ENCODE data around the gene ATP9B. TPM values are rescaled to one million over a fixed set of nuclear protein-coding genes. Genes with fewer than 3 reads are reported as not detected.

The ATP9B gene
- total RNA-seq, 1 donor from 2014 or later, result 12.6 TPM

- Mint-ChIP-seq H3K4me3 (ENCODE audit: unreplicated experiment) (peak overlapping the region; percentile 73), H3K27ac (ENCODE audit: unreplicated experiment) (peak overlapping the region; percentile 66), H3K36me3 (ENCODE audit: low read depth, unreplicated experiment) (peaks cover 2% of the 10 kb centered on the region), H3K27me3 (ENCODE audit: low read depth, unreplicated experiment) (no peaks in the 10 kb centered on the region), H3K9me3 (ENCODE audit: unreplicated experiment) (no peaks in the 10 kb centered on the region), H3K4me1 (ENCODE audit: low read depth, unreplicated experiment) (peaks cover 12% of the 10 kb centered on the region)
- Histone ChIP-seq H3K36me3 (ENCODE audit: insufficient read depth, low read length) (no peaks in the 10 kb centered on the region), H4K20me1 (ENCODE audit: insufficient read depth, low read length) (no peaks in the 10 kb centered on the region), H2AFZ (ENCODE audit: low read depth, low read length) (peak overlapping the region; percentile 54), H3K4me2 (ENCODE audit: low read length) (peak overlapping the region; percentile 76), H3K9ac (ENCODE audit: low read length) (no peak overlapping the region), H3K9me3 (ENCODE audit: insufficient read depth, low read depth, low read length) (no peaks in the 10 kb centered on the region), H3K4me3 (ENCODE audit: insufficient read depth, low read depth, low read length) (no peak overlapping the region), H3K4me1 (ENCODE audit: insufficient read depth, low read length) (no peaks in the 10 kb centered on the region), H3K79me2 (ENCODE audit: insufficient read depth, low read length) (no peaks in the 10 kb centered on the region), H3K27me3 (ENCODE audit: insufficient read depth, low read length) (no peaks in the 10 kb centered on the region), H3K27ac (ENCODE audit: low read depth, low read length) (no peak overlapping the region)
- DNase-seq (ENCODE audit: low read depth) (peak; percentile 60), FAIRE-seq (no peak)
- no peak for TF ChIP-seq EZH2 (IDR thresholded peaks at IDR 0.05; ENCODE audit: insufficient read depth, low read length)
- TF ChIP-seq, protein P1, sequence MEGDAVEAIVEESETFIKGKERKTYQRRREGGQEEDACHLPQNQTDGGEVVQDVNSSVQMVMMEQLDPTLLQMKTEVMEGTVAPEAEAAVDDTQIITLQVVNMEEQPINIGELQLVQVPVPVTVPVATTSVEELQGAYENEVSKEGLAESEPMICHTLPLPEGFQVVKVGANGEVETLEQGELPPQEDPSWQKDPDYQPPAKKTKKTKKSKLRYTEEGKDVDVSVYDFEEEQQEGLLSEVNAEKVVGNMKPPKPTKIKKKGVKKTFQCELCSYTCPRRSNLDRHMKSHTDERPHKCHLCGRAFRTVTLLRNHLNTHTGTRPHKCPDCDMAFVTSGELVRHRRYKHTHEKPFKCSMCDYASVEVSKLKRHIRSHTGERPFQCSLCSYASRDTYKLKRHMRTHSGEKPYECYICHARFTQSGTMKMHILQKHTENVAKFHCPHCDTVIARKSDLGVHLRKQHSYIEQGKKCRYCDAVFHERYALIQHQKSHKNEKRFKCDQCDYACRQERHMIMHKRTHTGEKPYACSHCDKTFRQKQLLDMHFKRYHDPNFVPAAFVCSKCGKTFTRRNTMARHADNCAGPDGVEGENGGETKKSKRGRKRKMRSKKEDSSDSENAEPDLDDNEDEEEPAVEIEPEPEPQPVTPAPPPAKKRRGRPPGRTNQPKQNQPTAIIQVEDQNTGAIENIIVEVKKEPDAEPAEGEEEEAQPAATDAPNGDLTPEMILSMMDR (IDR thresholded peaks at IDR 0.05; ENCODE audit: insufficient read depth, low read depth, low read length), result peak; percentile 81
These were observed 177.3 kb downstream of the ATP9B start for GRCh38 chr18:79246309-79247108.

DNA sequence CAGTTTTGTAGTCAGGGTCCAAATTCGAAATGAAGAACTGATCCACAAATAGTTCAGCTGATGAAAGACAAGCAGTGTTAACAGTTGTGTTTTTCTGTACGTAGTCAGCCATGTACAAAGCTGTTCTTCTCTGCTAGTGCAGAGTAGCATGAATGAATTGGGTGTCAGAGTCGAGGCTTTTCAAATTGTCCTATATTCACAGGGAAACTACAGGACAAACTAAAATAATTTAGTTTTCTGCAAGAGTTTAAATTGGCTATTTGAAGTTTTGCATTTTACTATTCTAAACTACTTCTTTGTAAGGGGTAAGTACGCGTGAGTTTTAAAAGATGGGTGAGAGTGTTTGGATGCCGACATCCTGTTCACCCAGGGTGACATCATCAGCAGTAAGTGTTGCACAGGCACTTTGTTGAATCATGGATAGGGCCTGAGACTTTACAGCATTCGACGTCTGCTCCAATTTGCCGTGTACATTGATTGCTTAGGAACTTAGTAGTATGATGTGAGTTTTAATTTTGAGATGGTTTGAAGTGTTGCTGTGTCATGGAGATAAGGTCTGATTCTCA, 179.4 kb downstream of the ATP9B start:
- Mint-ChIP-seq H3K4me3 (ENCODE audit: unreplicated experiment) (no peak overlapping the region), H3K36me3 (ENCODE audit: low read depth, unreplicated experiment) (peaks cover 2% of the 10 kb centered on the region), H3K27me3 (ENCODE audit: low read depth, unreplicated experiment) (no peaks in the 10 kb centered on the region), H3K9me3 (ENCODE audit: unreplicated experiment) (no peaks in the 10 kb centered on the region), H3K4me1 (ENCODE audit: low read depth, unreplicated experiment) (peaks cover 12% of the 10 kb centered on the region), H3K27ac (ENCODE audit: unreplicated experiment) (peak overlapping the region; percentile 83)
- Histone ChIP-seq H3K27me3 (ENCODE audit: insufficient read depth, low read length) (no peaks in the 10 kb centered on the region), H4K20me1 (ENCODE audit: insufficient read depth, low read length) (no peaks in the 10 kb centered on the region), H3K4me2 (ENCODE audit: low read length) (peak overlapping the region; percentile 32), H3K9ac (ENCODE audit: low read length) (no peak overlapping the region), H3K79me2 (ENCODE audit: insufficient read depth, low read length) (no peaks in the 10 kb centered on the region), H3K4me1 (ENCODE audit: insufficient read depth, low read length) (no peaks in the 10 kb centered on the region), H3K4me3 (ENCODE audit: insufficient read depth, low read depth, low read length) (no peak overlapping the region), H2AFZ (ENCODE audit: low read depth, low read length) (peak overlapping the region; percentile 15), H3K36me3 (ENCODE audit: insufficient read depth, low read length) (no peaks in the 10 kb centered on the region), H3K27ac (ENCODE audit: low read depth, low read length) (no peak overlapping the region), H3K9me3 (ENCODE audit: insufficient read depth, low read depth, low read length) (no peaks in the 10 kb centered on the region)
- peak; percentile 5 for FAIRE-seq
- peak; percentile 55 for DNase-seq (ENCODE audit: low read depth)
- TF ChIP-seq EZH2 (IDR thresholded peaks at IDR 0.05; ENCODE audit: insufficient read depth, low read length), result no peak
- TF ChIP-seq, protein P1 (IDR thresholded peaks at IDR 0.05; ENCODE audit: insufficient read depth, low read depth, low read length), result no peak

Measured in astrocyte (in vitro differentiated cells and primary cell).